ENCODE results near the gene AXIN1. TPM values are rescaled to one million over a fixed set of nuclear protein-coding genes. Genes with fewer than 3 reads are reported as not detected.

AXIN1 gene
- 10 to 100 TPM; 20.1 to 29.1 TPM for total RNA-seq

DNA sequence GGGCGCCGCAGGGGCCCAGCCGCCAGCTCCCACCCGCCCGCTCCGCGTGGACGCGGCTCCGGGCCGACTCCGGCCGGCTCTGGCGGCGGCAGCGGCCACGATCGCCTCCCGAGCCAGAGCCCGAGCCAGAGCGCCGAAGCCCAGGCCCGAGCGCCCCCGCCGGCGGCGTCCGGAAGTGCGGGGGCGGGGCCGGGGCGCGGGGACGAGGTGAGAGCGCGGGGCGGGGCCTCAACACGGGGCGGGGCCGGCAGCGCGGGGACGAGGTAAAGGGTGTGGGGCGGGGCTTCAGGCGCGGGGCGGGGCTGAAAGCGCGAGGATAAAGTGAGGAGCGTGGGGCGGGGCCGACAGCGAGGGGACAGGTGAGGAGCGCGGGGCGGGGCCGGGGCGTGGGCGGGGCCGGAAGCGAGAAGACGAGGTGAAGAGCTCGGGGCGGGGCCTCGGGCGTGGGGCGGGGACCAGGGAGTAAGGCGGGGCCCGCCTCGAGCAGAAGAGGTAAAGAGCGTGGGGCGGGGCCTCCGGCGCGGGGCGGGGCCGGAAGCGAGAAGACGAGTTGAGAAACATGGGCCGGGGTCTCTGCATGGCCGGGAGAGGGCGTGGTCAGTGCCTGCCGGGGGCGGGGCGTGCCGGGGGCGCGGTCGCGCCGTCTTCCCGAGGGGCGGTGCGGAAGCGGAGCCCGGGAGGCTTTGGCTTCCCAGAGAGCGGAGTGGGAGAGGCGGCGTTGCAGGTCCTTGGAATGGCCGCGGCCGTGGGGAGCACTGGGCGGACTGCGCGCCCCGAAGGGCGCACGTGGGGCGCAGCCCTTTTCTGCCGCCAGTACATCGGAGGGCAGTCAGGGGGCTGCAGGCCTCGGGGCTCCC, at the start of gene AXIN1:
Gene AXIN1 (minus strand): TSS at position 177 of the 857 bp plus-strand sequence. CDS start 5,698 bp downstream, outside the sequence.
- H3K9me3 Mint-ChIP-seq = no peaks in the 10 kb centered on the region
- no peaks in the 10 kb centered on the region for H3K27me3 Mint-ChIP-seq
- H3K4me3 Mint-ChIP-seq = peak within 1 kb of the TSS; percentile 84
- DNase-seq (ENCODE audit: low spot score) = peak; percentile 100
- no peaks in the 10 kb centered on the region for H3K36me3 Mint-ChIP-seq
- ATAC-seq = peak; percentile 90 to 93
- peaks cover 34 to 44% of the 10 kb centered on the region in 2 donors for H3K4me1 Mint-ChIP-seq (ENCODE audit: low read depth in 2 of 2)
- H3K27ac Mint-ChIP-seq = peak within 1 kb of the TSS; percentile 55 to 79

- Mint-ChIP-seq H3K9me3 (no peaks in the 10 kb centered on the region), H3K4me1 (ENCODE audit: low read depth in 2 of 2) (peaks cover 8 to 10% of the 10 kb centered on the region in 2 donors), H3K36me3 (no peaks in the 10 kb centered on the region), H3K27me3 (peaks cover 0 to 1% of the 10 kb centered on the region in 2 donors), H3K27ac (peak within 1 kb of the TSS; percentile 38 to 72), H3K4me3 (peak within 1 kb of the TSS; percentile 75)
- DNase-seq (ENCODE audit: low spot score) (peak; percentile 95), ATAC-seq (peak; percentile 93 to 95)
These were observed 49.2 kb upstream of the AXIN1 start, which contains the start of gene DECR2 for GRCh38 chr16:401468-402348. Gene DECR2 (plus strand): TSS chr16:401885. CDS start chr16:401964, 79 bp downstream.

- no peak for ATAC-seq
- H3K4me1 Mint-ChIP-seq (ENCODE audit: low read depth in 2 of 2) = peaks cover 10 to 15% of the 10 kb centered on the region in 2 donors
- no peaks in the 10 kb centered on the region for H3K36me3 Mint-ChIP-seq
- peak overlapping the region; percentile 38 to 72 for H3K27ac Mint-ChIP-seq
- H3K4me3 Mint-ChIP-seq = peak overlapping the region; percentile 75
- H3K9me3 Mint-ChIP-seq = no peaks in the 10 kb centered on the region
- H3K27me3 Mint-ChIP-seq = peaks cover 0 to 3% of the 10 kb centered on the region in 2 donors
- DNase-seq (ENCODE audit: low spot score) = no peak
These were observed 47.6 kb upstream of the AXIN1 start for GRCh38 chr16:400061-400591.

DNA sequence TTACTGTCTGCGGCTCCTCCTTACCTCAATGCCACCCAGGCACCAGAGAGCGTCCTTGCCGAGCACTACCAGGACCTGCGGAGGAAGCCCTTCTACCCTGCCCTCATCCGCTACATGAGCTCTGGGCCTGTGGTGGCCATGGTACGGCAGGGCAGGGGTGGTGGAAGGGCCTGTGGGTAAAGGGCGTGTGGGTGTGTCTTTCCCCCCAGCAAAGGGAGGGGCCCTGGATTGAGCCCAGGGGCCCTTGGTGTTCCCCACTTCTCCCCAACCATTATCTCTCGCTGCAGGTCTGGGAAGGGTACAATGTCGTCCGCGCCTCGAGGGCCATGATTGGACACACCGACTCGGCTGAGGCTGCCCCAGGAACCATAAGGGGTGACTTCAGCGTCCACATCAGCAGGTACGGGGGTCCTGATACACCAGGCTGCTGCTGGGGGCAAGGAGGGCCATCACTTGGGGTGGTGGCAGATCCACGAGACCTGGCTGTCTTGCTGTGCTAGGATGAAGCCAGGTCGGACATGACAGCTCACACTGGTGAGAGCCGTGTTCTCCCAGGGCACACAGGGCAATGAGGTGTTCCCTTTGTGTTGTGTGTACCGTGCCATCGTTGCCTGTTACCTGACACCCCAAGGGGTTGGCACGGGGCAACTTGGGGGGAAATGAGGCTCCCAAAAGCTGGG, 47.0 kb upstream of the AXIN1 start:
- Mint-ChIP-seq H3K27me3 (peaks cover 0 to 3% of the 10 kb centered on the region in 2 donors), H3K27ac (no peak overlapping the region), H3K4me3 (no peak overlapping the region), H3K4me1 (ENCODE audit: low read depth in 2 of 2) (peaks cover 10 to 15% of the 10 kb centered on the region in 2 donors), H3K36me3 (no peaks in the 10 kb centered on the region), H3K9me3 (no peaks in the 10 kb centered on the region)
- DNase-seq (ENCODE audit: low spot score) = no peak
- ATAC-seq = no peak

DNA sequence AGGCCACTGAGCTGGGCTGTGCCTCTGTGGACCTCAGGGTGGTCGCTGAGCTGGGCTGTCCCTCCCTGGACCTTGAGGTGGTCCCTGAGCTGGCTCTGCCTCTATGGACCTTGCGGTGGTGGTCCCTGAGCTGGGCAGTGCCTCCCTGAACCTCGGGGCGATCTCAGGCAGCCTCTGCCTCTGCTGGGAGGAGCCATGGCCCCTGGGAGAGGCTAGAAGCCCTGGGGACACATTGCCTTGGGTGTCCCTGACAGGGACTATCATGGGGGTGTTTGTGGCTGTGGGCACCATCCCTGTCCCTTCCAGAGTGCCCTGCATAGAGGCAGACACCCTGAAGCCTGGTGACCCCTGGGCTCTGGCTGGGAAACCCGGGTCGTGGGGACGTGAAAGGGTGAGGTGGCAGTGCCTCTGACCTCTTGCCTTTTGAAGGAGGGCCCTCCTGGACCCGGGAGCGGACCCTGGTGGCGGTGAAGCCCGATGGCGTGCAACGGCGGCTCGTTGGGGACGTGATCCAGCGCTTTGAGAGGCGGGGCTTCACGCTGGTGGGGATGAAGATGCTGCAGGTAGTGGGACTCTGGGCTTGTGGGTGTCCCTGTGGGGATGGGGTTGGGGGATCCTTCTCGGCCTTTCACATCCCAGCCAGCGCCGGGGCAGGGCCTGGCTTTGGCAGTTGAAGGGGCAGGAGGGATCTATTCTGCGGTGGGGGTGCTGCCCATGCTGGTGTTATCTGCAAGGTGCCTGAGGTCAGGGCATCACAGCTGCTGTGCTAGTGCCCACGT, 46.2 kb upstream of the AXIN1 start:
- peak overlapping the region; percentile 45 for H3K4me3 Mint-ChIP-seq
- peaks cover 0 to 3% of the 10 kb centered on the region in 2 donors for H3K27me3 Mint-ChIP-seq
- no peak for ATAC-seq
- no peak overlapping the region for H3K27ac Mint-ChIP-seq
- H3K9me3 Mint-ChIP-seq = no peaks in the 10 kb centered on the region
- H3K4me1 Mint-ChIP-seq (ENCODE audit: low read depth in 2 of 2) = peaks cover 10 to 15% of the 10 kb centered on the region in 2 donors
- H3K36me3 Mint-ChIP-seq = no peaks in the 10 kb centered on the region
- DNase-seq (ENCODE audit: low spot score) = no peak

DNA sequence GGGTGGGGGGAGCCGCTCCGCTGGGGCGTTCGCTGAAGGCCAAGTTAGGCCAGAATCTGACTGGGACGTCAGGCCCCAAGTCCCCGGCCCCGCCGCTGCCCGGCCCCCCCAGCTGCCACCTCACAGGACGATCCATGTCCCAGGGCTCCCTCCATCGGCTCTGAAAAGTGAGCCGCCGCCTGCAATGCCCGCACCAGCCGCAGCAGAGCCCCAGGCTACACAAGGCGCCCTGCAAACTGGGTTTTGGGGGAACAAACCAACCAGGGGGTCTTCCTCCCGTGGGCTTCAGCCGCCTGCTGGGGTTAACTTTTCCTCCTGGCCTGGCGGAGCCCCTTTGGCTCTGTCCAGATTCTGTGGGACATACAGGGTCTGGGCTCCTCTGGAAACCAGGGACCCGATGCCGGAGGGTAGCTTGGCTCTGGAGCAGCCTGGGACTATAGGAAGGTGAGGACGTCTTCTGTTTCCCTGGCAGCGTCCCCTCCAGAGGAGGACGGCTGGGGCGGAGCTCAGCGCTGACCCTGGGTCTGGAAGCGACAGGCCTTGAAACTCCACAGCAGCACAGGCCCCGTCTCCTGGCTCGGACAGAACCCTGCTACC, 45.3 kb upstream of the AXIN1 start:
- no peak for DNase-seq (ENCODE audit: low spot score)
- peaks cover 12 to 17% of the 10 kb centered on the region in 2 donors for H3K4me1 Mint-ChIP-seq (ENCODE audit: low read depth in 2 of 2)
- H3K27ac Mint-ChIP-seq = no peak overlapping the region

DNA sequence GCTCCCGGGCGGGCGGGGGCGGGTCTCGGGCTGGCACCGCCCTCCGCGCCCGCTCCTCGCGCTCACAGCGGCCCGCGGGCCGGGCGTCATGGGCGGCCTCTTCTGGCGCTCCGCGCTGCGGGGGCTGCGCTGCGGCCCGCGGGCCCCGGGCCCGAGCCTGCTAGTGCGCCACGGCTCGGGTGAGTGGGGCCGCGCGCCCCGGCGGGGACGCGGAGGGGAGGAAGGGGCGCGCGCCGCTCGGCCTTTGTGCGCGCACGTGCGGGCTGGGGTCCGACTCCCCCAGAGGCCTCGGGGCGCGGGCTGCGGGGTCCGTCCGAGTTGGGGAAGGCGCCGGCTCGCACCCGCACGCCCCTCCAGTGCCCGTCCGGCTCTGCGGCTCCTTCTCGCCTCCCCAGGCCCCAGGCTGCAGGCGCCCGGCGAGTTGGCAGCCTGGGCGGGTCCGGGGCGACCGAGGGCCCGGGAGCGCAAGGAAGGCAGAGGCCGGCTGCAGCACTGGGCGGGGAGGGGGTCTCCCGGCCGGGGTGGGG, 44.7 kb upstream of the AXIN1 start, which contains the start of gene NME4:
Gene NME4 (plus strand): TSS at position 65 of the 527 bp plus-strand sequence. CDS start 24 bp downstream, at position 89.
- H3K27me3 Mint-ChIP-seq = peaks cover 0 to 3% of the 10 kb centered on the region in 2 donors
- no peak within 1 kb of the TSS for H3K27ac Mint-ChIP-seq
- peak within 1 kb of the TSS; percentile 79 for H3K4me3 Mint-ChIP-seq
- DNase-seq (ENCODE audit: low spot score) (no peak), ATAC-seq (no peak)
- peaks cover 19 to 23% of the 10 kb centered on the region in 2 donors for H3K4me1 Mint-ChIP-seq (ENCODE audit: low read depth in 2 of 2)
- H3K9me3 Mint-ChIP-seq = no peaks in the 10 kb centered on the region
- no peaks in the 10 kb centered on the region for H3K36me3 Mint-ChIP-seq

More for the DNA sequence above, 45.3 kb upstream of the AXIN1 start:
- H3K36me3 Mint-ChIP-seq = no peaks in the 10 kb centered on the region
- H3K27me3 Mint-ChIP-seq = peaks cover 0 to 3% of the 10 kb centered on the region in 2 donors
- H3K4me3 Mint-ChIP-seq = peak overlapping the region; percentile 45
- ATAC-seq = no peak
- H3K9me3 Mint-ChIP-seq = no peaks in the 10 kb centered on the region

- Mint-ChIP-seq H3K36me3 (no peaks in the 10 kb centered on the region), H3K27ac (no peak overlapping the region), H3K9me3 (no peaks in the 10 kb centered on the region)
These were observed 44.1 kb upstream of the AXIN1 start for GRCh38 chr16:396605-397004.

DNA sequence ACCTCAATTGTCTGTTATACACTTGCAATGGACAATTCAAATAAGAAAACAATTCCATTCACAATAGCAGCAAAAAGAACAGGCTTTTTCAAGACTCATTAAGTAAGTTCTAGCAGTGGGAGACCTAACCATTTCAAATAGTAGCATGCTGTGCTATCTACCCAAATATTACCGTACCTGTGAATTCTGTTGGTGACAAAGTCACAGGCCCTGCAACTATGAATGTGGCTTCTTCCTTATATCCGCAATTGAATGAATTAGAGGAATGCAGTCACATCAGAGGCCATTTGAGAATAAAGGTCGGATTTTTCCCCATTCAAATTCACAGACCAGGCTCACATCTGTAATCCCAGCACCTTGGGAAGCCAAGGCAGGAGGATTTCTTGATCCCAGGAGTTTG, 43.7 kb upstream of the AXIN1 start:
- ATAC-seq = no peak
- Mint-ChIP-seq H3K36me3 (no peaks in the 10 kb centered on the region), H3K27me3 (peaks cover 0 to 3% of the 10 kb centered on the region in 2 donors), H3K9me3 (no peaks in the 10 kb centered on the region), H3K4me3 (peak overlapping the region; percentile 79), H3K27ac (no peak overlapping the region), H3K4me1 (ENCODE audit: low read depth in 2 of 2) (peaks cover 25 to 29% of the 10 kb centered on the region in 2 donors)
- DNase-seq (ENCODE audit: low spot score) = no peak

More at GRCh38 chr16:396605-397004, 44.1 kb upstream of the AXIN1 start:
- ATAC-seq (no peak), DNase-seq (ENCODE audit: low spot score) (no peak)
- Mint-ChIP-seq H3K4me1 (ENCODE audit: low read depth in 2 of 2) (peaks cover 25 to 29% of the 10 kb centered on the region in 2 donors), H3K27me3 (peaks cover 0 to 3% of the 10 kb centered on the region in 2 donors), H3K4me3 (peak overlapping the region; percentile 79)

DNA sequence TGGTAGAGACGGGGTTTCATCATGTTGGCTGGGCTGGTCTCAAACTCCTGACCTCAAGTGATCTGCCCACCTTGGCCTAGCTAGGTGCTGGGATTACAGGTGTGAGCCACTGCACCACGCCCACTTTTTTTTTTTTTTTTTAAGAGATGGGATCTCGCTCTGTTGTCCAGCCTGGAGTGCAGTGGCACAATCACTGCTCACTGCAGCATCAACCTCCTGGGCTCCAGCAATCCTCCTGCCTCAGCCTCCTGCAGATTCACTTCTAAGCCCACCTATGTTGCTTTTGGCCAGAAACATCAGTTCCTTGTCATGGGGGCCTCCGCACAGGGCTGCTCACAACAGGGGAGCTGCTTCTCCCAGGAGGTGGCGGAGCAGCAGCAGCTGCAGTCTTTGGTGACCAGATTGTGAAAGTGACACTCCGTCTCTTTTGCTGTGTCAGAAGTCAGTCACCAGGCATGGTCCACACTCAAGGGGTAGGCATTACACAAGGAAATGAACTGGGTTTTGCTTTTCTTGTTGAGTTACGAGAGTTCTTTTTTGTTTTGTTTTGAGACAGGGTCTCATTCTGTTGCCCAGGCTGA, 40.0 kb upstream of the AXIN1 start:
- peaks cover 20 to 22% of the 10 kb centered on the region in 2 donors for H3K4me1 Mint-ChIP-seq (ENCODE audit: low read depth in 2 of 2)
- DNase-seq (ENCODE audit: low spot score) = no peak
- H3K4me3 Mint-ChIP-seq = peak overlapping the region; percentile 61
- no peaks in the 10 kb centered on the region for H3K9me3 Mint-ChIP-seq
- H3K27ac Mint-ChIP-seq = peak overlapping the region; percentile 73 to 80
- no peaks in the 10 kb centered on the region for H3K36me3 Mint-ChIP-seq
- H3K27me3 Mint-ChIP-seq = peaks cover 0 to 3% of the 10 kb centered on the region in 2 donors
- peak; percentile 76 to 78 for ATAC-seq

DNA sequence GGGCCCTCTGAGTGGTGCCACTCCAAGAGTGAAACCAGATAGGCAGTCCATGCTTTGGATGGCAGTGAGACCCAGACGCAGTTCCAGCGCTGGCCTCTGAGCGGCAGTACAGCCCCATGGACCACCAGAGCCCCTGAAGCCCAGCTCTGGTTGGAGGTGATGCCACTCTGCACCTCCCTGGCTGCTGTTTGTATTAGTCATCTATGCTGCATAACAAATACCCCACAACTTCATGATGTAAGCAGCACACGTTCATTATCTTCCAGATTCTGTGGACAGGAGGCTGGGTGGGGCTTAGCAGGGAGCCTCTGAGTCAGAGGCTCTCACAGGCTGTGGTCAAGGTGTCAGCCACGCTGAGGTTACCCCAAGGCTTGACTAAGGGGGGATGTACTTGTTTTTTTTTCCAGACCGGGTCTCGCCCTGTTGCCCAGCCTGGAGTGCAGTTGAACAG, 39.4 kb upstream of the AXIN1 start:
- peaks cover 20 to 22% of the 10 kb centered on the region in 2 donors for H3K4me1 Mint-ChIP-seq (ENCODE audit: low read depth in 2 of 2)
- H3K9me3 Mint-ChIP-seq = no peaks in the 10 kb centered on the region
- H3K36me3 Mint-ChIP-seq = no peaks in the 10 kb centered on the region
- peak; percentile 93 for DNase-seq (ENCODE audit: low spot score)
- H3K27me3 Mint-ChIP-seq = peaks cover 0 to 3% of the 10 kb centered on the region in 2 donors
- peak overlapping the region; percentile 73 to 80 for H3K27ac Mint-ChIP-seq
- peak overlapping the region; percentile 61 for H3K4me3 Mint-ChIP-seq
- ATAC-seq = peak; percentile 95 to 97

Measured in natural killer cell treated with Interleukin-12 subunit alpha and Interleukin-12 subunit beta and Interleukin-15 and Interleukin-18, amount 100 ng/mL, for 72 hours (primary cell).